ENCODE measurements around the gene SUMF1.

Gene SUMF1

GRCh38 chr3:4356546-4357410 is 110.3 kb downstream of the SUMF1 start:
- no peaks in the 10 kb centered on the region for H3K4me1 ChIP-seq (ENCODE audit: control insufficient read depth, insufficient read depth, low read length)
- WGBS (ENCODE audit: insufficient coverage, insufficient read length) = no CpG with 5 or more reads among the region's 10 CpGs
- no peak overlapping the region for H3K27ac ChIP-seq (ENCODE audit: low read length)
- H3K9me3 ChIP-seq (ENCODE audit: control insufficient read depth, insufficient read depth, low read length) = no peaks in the 10 kb centered on the region
- H3K27me3 ChIP-seq (ENCODE audit: control insufficient read depth, insufficient read depth, low read length) = no peaks in the 10 kb centered on the region
- DNase-seq (ENCODE audit: low read depth, low spot score) = no peak
- no peaks in the 10 kb centered on the region for H3K36me3 ChIP-seq (ENCODE audit: control insufficient read depth, insufficient read depth, low read length)
- H3K4me3 ChIP-seq (ENCODE audit: low read length) = no peak overlapping the region

GRCh38 chr3:4356220-4356540 is 110.9 kb downstream of the SUMF1 start:
- no peak for DNase-seq (ENCODE audit: low read depth, low spot score)
- no peaks in the 10 kb centered on the region for H3K27me3 ChIP-seq (ENCODE audit: control insufficient read depth, insufficient read depth, low read length)
- no peaks in the 10 kb centered on the region for H3K36me3 ChIP-seq (ENCODE audit: control insufficient read depth, insufficient read depth, low read length)

GRCh38 chr3:4355401-4356219 is 111.5 kb downstream of the SUMF1 start:
- Histone ChIP-seq H3K4me3 (ENCODE audit: low read length) (no peak overlapping the region), H3K4me1 (ENCODE audit: control insufficient read depth, insufficient read depth, low read length) (no peaks in the 10 kb centered on the region), H3K27ac (ENCODE audit: low read length) (no peak overlapping the region), H3K27me3 (ENCODE audit: control insufficient read depth, insufficient read depth, low read length) (no peaks in the 10 kb centered on the region), H3K9me3 (ENCODE audit: control insufficient read depth, insufficient read depth, low read length) (no peaks in the 10 kb centered on the region), H3K36me3 (ENCODE audit: control insufficient read depth, insufficient read depth, low read length) (no peaks in the 10 kb centered on the region)
- no peak for DNase-seq (ENCODE audit: low read depth, low spot score)
- WGBS (ENCODE audit: insufficient coverage, insufficient read length) = no CpG with 5 or more reads among the region's 6 CpGs

More at GRCh38 chr3:4356220-4356540, 110.9 kb downstream of the SUMF1 start:
- no peaks in the 10 kb centered on the region for H3K4me1 ChIP-seq (ENCODE audit: control insufficient read depth, insufficient read depth, low read length)
- no peaks in the 10 kb centered on the region for H3K9me3 ChIP-seq (ENCODE audit: control insufficient read depth, insufficient read depth, low read length)
- no peak overlapping the region for H3K27ac ChIP-seq (ENCODE audit: low read length)
- WGBS (ENCODE audit: insufficient coverage, insufficient read length) = no CpG with 5 or more reads among the region's 6 CpGs
- no peak overlapping the region for H3K4me3 ChIP-seq (ENCODE audit: low read length)

GRCh38 chr3:4351872-4352271 is 115.2 kb downstream of the SUMF1 start:
- Histone ChIP-seq H3K4me1 (ENCODE audit: control insufficient read depth, insufficient read depth, low read length) (no peaks in the 10 kb centered on the region), H3K27me3 (ENCODE audit: control insufficient read depth, insufficient read depth, low read length) (no peaks in the 10 kb centered on the region), H3K27ac (ENCODE audit: low read length) (no peak overlapping the region), H3K4me3 (ENCODE audit: low read length) (no peak overlapping the region), H3K9me3 (ENCODE audit: control insufficient read depth, insufficient read depth, low read length) (no peaks in the 10 kb centered on the region), H3K36me3 (ENCODE audit: control insufficient read depth, insufficient read depth, low read length) (no peaks in the 10 kb centered on the region)
- no peak for DNase-seq (ENCODE audit: low read depth, low spot score)
- WGBS (ENCODE audit: insufficient coverage, insufficient read length) = no CpG with 5 or more reads among the region's 4 CpGs

GRCh38 chr3:4351164-4351855 is 115.8 kb downstream of the SUMF1 start:
- H3K9me3 ChIP-seq (ENCODE audit: control insufficient read depth, insufficient read depth, low read length) = no peaks in the 10 kb centered on the region
- WGBS (ENCODE audit: insufficient coverage, insufficient read length) = no CpG with 5 or more reads among the region's 11 CpGs
- no peak overlapping the region for H3K27ac ChIP-seq (ENCODE audit: low read length)
- H3K27me3 ChIP-seq (ENCODE audit: control insufficient read depth, insufficient read depth, low read length) = no peaks in the 10 kb centered on the region
- H3K4me1 ChIP-seq (ENCODE audit: control insufficient read depth, insufficient read depth, low read length) = no peaks in the 10 kb centered on the region
- H3K4me3 ChIP-seq (ENCODE audit: low read length) = no peak overlapping the region
- no peak for DNase-seq (ENCODE audit: low read depth, low spot score)
- no peaks in the 10 kb centered on the region for H3K36me3 ChIP-seq (ENCODE audit: control insufficient read depth, insufficient read depth, low read length)

GRCh38 chr3:4350789-4351163 is 116.3 kb downstream of the SUMF1 start:
- H3K4me3 ChIP-seq (ENCODE audit: low read length) = no peak overlapping the region
- H3K36me3 ChIP-seq (ENCODE audit: control insufficient read depth, insufficient read depth, low read length) = no peaks in the 10 kb centered on the region
- H3K27me3 ChIP-seq (ENCODE audit: control insufficient read depth, insufficient read depth, low read length) = no peaks in the 10 kb centered on the region
- no peak for DNase-seq (ENCODE audit: low read depth, low spot score)
- no peaks in the 10 kb centered on the region for H3K9me3 ChIP-seq (ENCODE audit: control insufficient read depth, insufficient read depth, low read length)
- H3K4me1 ChIP-seq (ENCODE audit: control insufficient read depth, insufficient read depth, low read length) = no peaks in the 10 kb centered on the region
- WGBS (ENCODE audit: insufficient coverage, insufficient read length) = no CpG with 5 or more reads among the region's 2 CpGs
- no peak overlapping the region for H3K27ac ChIP-seq (ENCODE audit: low read length)

- no CpG with 5 or more reads among the region's 1 CpG for WGBS (ENCODE audit: insufficient coverage, insufficient read length)
- H3K9me3 ChIP-seq (ENCODE audit: control insufficient read depth, insufficient read depth, low read length) = no peaks in the 10 kb centered on the region
- no peak overlapping the region for H3K27ac ChIP-seq (ENCODE audit: low read length)
- no peak overlapping the region for H3K4me3 ChIP-seq (ENCODE audit: low read length)
- no peaks in the 10 kb centered on the region for H3K36me3 ChIP-seq (ENCODE audit: control insufficient read depth, insufficient read depth, low read length)
- H3K27me3 ChIP-seq (ENCODE audit: control insufficient read depth, insufficient read depth, low read length) = no peaks in the 10 kb centered on the region
- no peaks in the 10 kb centered on the region for H3K4me1 ChIP-seq (ENCODE audit: control insufficient read depth, insufficient read depth, low read length)
- DNase-seq (ENCODE audit: low read depth, low spot score) = no peak
Measured at GRCh38 chr3:4343258-4343657, 123.8 kb downstream of the SUMF1 start.

GRCh38 chr3:4341336-4341675 is 125.8 kb downstream of the SUMF1 start:
- Histone ChIP-seq H3K27me3 (ENCODE audit: control insufficient read depth, insufficient read depth, low read length) (no peaks in the 10 kb centered on the region), H3K4me3 (ENCODE audit: low read length) (no peak overlapping the region), H3K36me3 (ENCODE audit: control insufficient read depth, insufficient read depth, low read length) (no peaks in the 10 kb centered on the region), H3K4me1 (ENCODE audit: control insufficient read depth, insufficient read depth, low read length) (no peaks in the 10 kb centered on the region), H3K9me3 (ENCODE audit: control insufficient read depth, insufficient read depth, low read length) (no peaks in the 10 kb centered on the region), H3K27ac (ENCODE audit: low read length) (no peak overlapping the region)
- DNase-seq (ENCODE audit: low read depth, low spot score) = no peak

GRCh38 chr3:4340411-4341335 is 126.4 kb downstream of the SUMF1 start:
- H3K9me3 ChIP-seq (ENCODE audit: control insufficient read depth, insufficient read depth, low read length) = no peaks in the 10 kb centered on the region
- H3K4me3 ChIP-seq (ENCODE audit: low read length) = no peak overlapping the region
- H3K27ac ChIP-seq (ENCODE audit: low read length) = no peak overlapping the region
- WGBS (ENCODE audit: insufficient coverage, insufficient read length) = no CpG with 5 or more reads among the region's 6 CpGs
- no peak for DNase-seq (ENCODE audit: low read depth, low spot score)
- H3K27me3 ChIP-seq (ENCODE audit: control insufficient read depth, insufficient read depth, low read length) = no peaks in the 10 kb centered on the region
- H3K36me3 ChIP-seq (ENCODE audit: control insufficient read depth, insufficient read depth, low read length) = no peaks in the 10 kb centered on the region
- no peaks in the 10 kb centered on the region for H3K4me1 ChIP-seq (ENCODE audit: control insufficient read depth, insufficient read depth, low read length)

- DNase-seq (ENCODE audit: low read depth, low spot score) = no peak
Measured at GRCh38 chr3:4340077-4340410, 127.0 kb downstream of the SUMF1 start.

More at GRCh38 chr3:4340077-4340410, 127.0 kb downstream of the SUMF1 start:
- Histone ChIP-seq H3K4me1 (ENCODE audit: control insufficient read depth, insufficient read depth, low read length) (no peaks in the 10 kb centered on the region), H3K27me3 (ENCODE audit: control insufficient read depth, insufficient read depth, low read length) (no peaks in the 10 kb centered on the region), H3K36me3 (ENCODE audit: control insufficient read depth, insufficient read depth, low read length) (no peaks in the 10 kb centered on the region), H3K9me3 (ENCODE audit: control insufficient read depth, insufficient read depth, low read length) (no peaks in the 10 kb centered on the region), H3K4me3 (ENCODE audit: low read length) (no peak overlapping the region), H3K27ac (ENCODE audit: low read length) (no peak overlapping the region)
- WGBS (ENCODE audit: insufficient coverage, insufficient read length) = no CpG with 5 or more reads among the region's 4 CpGs
